Epithelial cell of proximal tubule (primary cell): ENCODE results near the gene TKT. TPM values are rescaled to one million over a fixed set of nuclear protein-coding genes. Genes with fewer than 3 reads are reported as not detected.
"Not testable (repeated sequence)": the region's sequence is repeated elsewhere in the genome, so short reads cannot be mapped to it uniquely, and the experiment has no call there.

ENCODE experiments used
- DNase-seq: peaks from one replicate; pipeline ENCODE4 v3.0.0-alpha.2; 2011; ENCODE audit warnings: low read depth
- H3K4me3 ChIP-seq: 2 replicates; pipeline ENCODE4 v1.5.1; 2011; ENCODE audit warnings: low read depth, mild to moderate bottlenecking, low read length
- CTCF ChIP-seq: conservative IDR thresholded peaks from 2 replicates; pipeline ENCODE4 v1.5.1; 2012; ENCODE audit warnings: low read depth, mild to moderate bottlenecking, low read length
- total RNA-seq: library from RNA; depleted of rRNA; stranded (reverse); fragments of >200 nt; gene quantifications from 2 replicates; pipeline ENCODE4 v1.2.3, GENCODE V29; 2015

The TKT gene, protein sequence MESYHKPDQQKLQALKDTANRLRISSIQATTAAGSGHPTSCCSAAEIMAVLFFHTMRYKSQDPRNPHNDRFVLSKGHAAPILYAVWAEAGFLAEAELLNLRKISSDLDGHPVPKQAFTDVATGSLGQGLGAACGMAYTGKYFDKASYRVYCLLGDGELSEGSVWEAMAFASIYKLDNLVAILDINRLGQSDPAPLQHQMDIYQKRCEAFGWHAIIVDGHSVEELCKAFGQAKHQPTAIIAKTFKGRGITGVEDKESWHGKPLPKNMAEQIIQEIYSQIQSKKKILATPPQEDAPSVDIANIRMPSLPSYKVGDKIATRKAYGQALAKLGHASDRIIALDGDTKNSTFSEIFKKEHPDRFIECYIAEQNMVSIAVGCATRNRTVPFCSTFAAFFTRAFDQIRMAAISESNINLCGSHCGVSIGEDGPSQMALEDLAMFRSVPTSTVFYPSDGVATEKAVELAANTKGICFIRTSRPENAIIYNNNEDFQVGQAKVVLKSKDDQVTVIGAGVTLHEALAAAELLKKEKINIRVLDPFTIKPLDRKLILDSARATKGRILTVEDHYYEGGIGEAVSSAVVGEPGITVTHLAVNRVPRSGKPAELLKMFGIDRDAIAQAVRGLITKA
- 403 and 614 TPM in 2 replicates for total RNA-seq

DNA sequence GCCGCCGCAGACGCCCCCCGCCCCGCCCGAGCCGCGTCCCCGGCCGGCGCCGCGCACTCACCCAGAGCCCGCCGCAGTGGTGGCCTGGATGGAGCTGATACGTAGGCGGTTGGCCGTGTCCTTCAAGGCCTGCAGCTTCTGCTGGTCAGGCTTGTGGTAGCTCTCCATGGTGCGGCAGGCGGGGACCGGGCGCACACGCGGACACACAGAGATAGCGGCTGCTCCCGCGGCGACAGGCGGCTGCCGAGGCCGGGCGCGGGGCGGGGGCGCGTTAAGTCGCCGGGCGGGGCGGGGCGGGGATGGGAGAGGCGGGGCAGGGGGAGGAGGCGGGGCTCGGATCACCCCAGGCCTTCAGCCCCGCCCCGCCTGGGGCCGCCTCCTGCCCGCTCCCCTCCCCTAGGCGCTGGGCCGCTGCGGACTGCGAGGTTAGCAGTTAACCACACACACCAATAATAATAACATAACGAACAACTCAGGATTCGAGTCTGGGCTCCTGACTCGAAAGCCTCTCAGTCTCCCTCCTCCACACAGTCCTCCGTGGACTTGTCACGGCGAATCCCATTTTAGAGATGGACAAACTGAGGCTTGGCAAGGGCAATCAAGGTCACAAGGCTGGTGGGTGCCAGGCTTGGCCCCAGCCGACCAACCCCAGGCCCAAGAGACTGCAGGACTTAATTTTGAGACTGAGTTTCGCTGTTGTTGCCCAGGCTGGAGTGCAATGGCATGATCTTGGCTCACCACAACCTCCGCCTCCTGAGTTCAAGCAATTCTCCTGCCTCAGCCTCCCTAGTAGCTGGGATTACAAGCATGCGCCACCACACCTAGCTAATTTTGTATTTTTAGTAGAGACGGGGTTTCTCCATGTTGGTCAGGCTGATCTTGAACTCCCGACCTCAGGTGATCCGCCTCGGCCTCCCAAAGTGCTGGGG lies at the start of gene TKT:
TKT (minus strand) TSS at position 248 of the 929 bp plus-strand sequence; CDS start at position 168, 80 bp downstream.
- H3K4me3 ChIP-seq = peak within 1 kb of the TSS; percentile 99
- no peak for DNase-seq

DNA sequence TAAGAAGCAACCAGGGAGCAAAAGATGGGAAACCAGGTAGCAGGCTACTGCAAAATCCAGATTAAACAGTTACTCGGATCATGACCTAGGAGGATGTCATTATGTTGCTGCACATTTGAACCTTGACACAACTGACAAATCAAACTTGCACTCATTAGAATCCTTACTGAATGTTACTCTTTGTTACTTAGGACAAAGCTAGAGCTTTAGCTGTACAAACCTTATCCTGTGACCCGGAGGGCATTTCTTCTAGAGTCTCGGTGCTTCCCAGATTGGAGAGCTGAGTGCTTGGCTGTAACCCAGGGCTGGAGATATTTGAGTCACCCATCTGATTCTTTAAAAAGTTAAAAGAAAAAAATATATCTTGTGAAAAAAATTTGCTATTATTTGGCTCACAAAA lies 48.1 kb upstream of the TKT start:
- no peak for DNase-seq
- no peak overlapping the region for H3K4me3 ChIP-seq
- TF ChIP-seq CTCF = no peak

More for the DNA sequence above, at the start of gene TKT:
- no peak for TF ChIP-seq CTCF

DNA sequence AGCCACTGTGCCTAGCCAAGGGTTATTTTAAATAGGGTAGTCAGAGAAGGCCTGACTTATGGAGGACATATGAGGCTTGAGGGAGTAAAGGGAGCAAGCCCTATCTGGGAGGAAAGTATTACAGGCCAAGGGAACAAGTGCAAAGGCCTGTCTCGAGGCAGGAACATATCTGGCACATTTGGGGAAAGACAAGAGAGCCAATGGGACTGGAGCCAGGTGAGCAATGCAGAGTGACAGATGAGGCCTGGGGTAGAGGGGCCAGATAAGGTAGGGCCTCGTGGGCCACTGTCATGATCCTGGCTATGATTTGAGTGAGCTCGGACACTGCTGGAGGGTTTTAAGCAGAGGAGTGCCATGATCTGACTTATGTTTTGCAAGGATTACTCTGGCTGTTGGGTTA lies 47.7 kb upstream of the TKT start:
- no peak for TF ChIP-seq CTCF
- no peak for DNase-seq
- H3K4me3 ChIP-seq = no peak overlapping the region

- no peak for DNase-seq
- no peak overlapping the region for H3K4me3 ChIP-seq
- TF ChIP-seq CTCF = no peak
Observed at GRCh38 chr3:53300826-53301225, 45.0 kb upstream of the TKT start.

DNA sequence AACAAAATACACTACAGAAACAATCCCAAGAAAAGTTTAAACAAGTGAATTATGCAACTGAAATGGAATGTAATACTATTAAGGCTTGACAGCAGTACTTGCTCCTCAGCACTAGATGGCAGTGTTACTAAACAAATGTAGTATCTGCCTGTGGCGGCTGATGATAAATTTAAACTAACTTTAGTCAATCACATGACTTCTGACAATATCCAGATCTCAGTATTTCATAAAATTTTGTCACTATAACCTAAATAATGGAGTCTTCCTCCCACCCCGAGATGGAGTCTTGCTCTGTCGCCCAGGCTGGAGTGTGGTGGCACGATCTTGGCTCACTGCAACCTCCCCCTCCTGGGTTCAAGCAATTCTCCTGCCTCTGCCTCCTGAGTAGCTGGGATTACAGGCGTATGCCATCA lies 43.8 kb upstream of the TKT start:
- peak; percentile 3 for DNase-seq
- peak; percentile 77 for TF ChIP-seq CTCF
- H3K4me3 ChIP-seq = not testable (repeated sequence)

DNA sequence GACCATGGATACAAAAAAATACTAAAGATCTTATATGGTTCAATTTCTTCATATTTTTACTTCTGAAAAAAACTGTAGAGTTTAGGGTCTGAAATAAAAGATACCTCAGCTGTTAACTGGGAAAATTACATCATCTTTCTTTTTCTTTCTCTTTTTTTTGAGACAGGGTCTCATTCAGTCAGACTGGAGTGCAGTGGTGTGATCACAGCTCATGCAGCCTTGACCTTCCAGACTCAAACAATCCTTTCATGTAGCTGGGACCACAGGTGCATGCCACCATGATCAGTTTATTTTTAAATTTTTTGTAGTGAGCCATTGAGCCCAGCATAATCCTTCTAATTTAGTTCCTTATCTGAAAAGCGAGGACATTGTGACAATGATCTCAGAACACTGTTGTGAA lies 39.6 kb upstream of the TKT start:
- no peak for TF ChIP-seq CTCF
- no peak for DNase-seq
- H3K4me3 ChIP-seq = no peak overlapping the region
